ENCODE data around the gene GUK1.

The GUK1 gene

GRCh38 chr1:228152097-228152917 is 12.2 kb downstream of the GUK1 start:
- DNase-seq = no peak

- no peak for DNase-seq
Measured at GRCh38 chr1:228152918-228153258, 12.8 kb downstream of the GUK1 start.

GRCh38 chr1:228154021-228154669 is 14.1 kb downstream of the GUK1 start:
- no peak for DNase-seq

GRCh38 chr1:228154670-228155571 is 14.8 kb downstream of the GUK1 start:
- DNase-seq = no peak

GRCh38 chr1:228155596-228156514 is 15.8 kb downstream of the GUK1 start:
- no peak for DNase-seq

GRCh38 chr1:228156515-228156881 is 16.4 kb downstream of the GUK1 start:
- DNase-seq = no peak

- DNase-seq = no peak
Measured at GRCh38 chr1:228156941-228157728, 17.1 kb downstream of the GUK1 start.

GRCh38 chr1:228157729-228158126 is 17.6 kb downstream of the GUK1 start:
- DNase-seq = no peak

GRCh38 chr1:228158151-228159007 is 18.3 kb downstream of the GUK1 start:
- DNase-seq = no peak

- no peak for DNase-seq
Measured at GRCh38 chr1:228159008-228159665, 19.1 kb downstream of the GUK1 start.

- DNase-seq = no peak
Measured at GRCh38 chr1:228160201-228160761, 20.2 kb downstream of the GUK1 start.

- no peak for DNase-seq
Measured at GRCh38 chr1:228161362-228161761, 21.3 kb downstream of the GUK1 start.

- DNase-seq = no peak
Measured at GRCh38 chr1:228161866-228162265, 21.8 kb downstream of the GUK1 start.

- no peak for DNase-seq
Measured at GRCh38 chr1:228162286-228163006, 22.4 kb downstream of the GUK1 start.

- DNase-seq = peak; percentile 63
Measured at GRCh38 chr1:228163007-228163753, 23.1 kb downstream of the GUK1 start.

GRCh38 chr1:228163776-228164519 is 23.9 kb downstream of the GUK1 start:
- no peak for DNase-seq

GRCh38 chr1:228164561-228165371 is 24.7 kb downstream of the GUK1 start:
- DNase-seq = no peak

All from EL (cell line).